OCI-LY3 (cell line): ENCODE measurements around the gene DNASE2B.

ENCODE experiments used
- H2AFZ ChIP-seq: fragments of 200-600, 300-600 bp; shearing (Covaris generic); 2 replicates; pipeline ENCODE4 v1.6.0; 2014; ENCODE audit warnings: antibody characterized with exemption, low read depth, low read length
- H3K27ac ChIP-seq: fragments of 200-600, 300-600 bp; sonication (generic); 2 replicates; pipeline ENCODE4 v1.5.1; 2014; ENCODE audit warnings: mild to moderate bottlenecking, low read length, moderate library complexity, mixed read lengths
- H3K27me3 ChIP-seq: fragments of 200-600, 300-600 bp; sonication (generic); 2 replicates; pipeline ENCODE4 v1.6.1; 2014; ENCODE audit warnings: low read depth, low read length, mixed read lengths
- H3K36me3 ChIP-seq: fragments of 200-600, 300-600 bp; sonication (generic); replicated peaks from 2 replicates; pipeline ENCODE3; 2014; ENCODE audit warnings: low read depth, low read length, mixed read lengths
- H3K4me1 ChIP-seq: fragments of 300-600, 200-600 bp; sonication (generic); 2 replicates; pipeline ENCODE4 v1.6.1; 2014; ENCODE audit warnings: low read length, mixed read lengths
- H3K4me2 ChIP-seq: fragments of 200-600, 300-600 bp; sonication (generic); 2 replicates; pipeline ENCODE4 v1.6.1; 2014; ENCODE audit warnings: low read length, mixed read lengths
- H3K4me3 ChIP-seq: fragments of 300-600, 200-600 bp; sonication (generic); 2 replicates; pipeline ENCODE4 v1.5.1; 2014; ENCODE audit warnings: antibody characterized with exemption, mild to moderate bottlenecking, low read length, moderate library complexity
- H3K79me2 ChIP-seq: fragments of 300-600, 200-600 bp; shearing (Covaris generic); 2 replicates; pipeline ENCODE4 v1.6.1; 2014; ENCODE audit warnings: mild to moderate bottlenecking, low read length, mixed read lengths
- H3K9ac ChIP-seq: fragments of 300-600, 200-600 bp; shearing (Covaris generic); 2 replicates; pipeline ENCODE4 v1.6.0; 2014; ENCODE audit warnings: mild to moderate bottlenecking, low read length, moderate library complexity
- H3K9me3 ChIP-seq: fragments of 200-600, 300-600 bp; shearing (Covaris generic); 2 replicates; pipeline ENCODE4 v1.6.1; 2014; ENCODE audit warnings: low read length, mixed read lengths; ENCODE audit not compliant: insufficient read depth
- H4K20me1 ChIP-seq: fragments of 200-600, 300-600 bp; sonication (generic); 2 replicates; pipeline ENCODE4 v1.6.1; 2016; ENCODE audit warnings: low read length, mixed read lengths; ENCODE audit not compliant: insufficient read depth
- EZH2phosphoT487 ChIP-seq: fragments of 200-600 bp; shearing (Covaris generic); IDR thresholded peaks from 2 replicates; pipeline ENCODE4 v1.6.1; 2018; ENCODE audit warnings: antibody characterized with exemption, mixed run types, low read depth
- TF ChIP-seq, protein P1 (sequence below): fragments of 200-600, 300-600 bp; sonication (generic); IDR thresholded peaks from 2 replicates; pipeline ENCODE4 v1.5.1; 2014; ENCODE audit warnings: antibody characterized with exemption, low read length, low read depth

DNASE2B gene

DNA sequence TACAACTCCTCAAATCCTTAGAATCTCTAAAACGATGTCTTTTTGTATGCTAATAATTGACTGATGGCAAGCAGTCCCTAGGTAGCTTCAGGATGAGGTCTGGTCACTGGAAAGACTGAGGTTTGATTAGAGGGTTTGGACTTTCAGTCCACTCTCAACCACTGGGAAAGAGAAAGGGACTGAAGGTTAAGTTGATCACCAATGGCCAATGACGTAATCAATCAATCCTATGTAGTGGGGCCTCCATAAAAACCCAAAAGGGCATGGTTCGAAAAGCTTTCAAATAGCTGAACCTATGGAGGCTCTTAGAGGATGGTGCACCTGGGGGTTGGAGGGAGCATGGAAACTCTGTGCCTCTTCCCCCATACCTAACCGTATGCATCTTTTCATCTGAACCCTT is 39.6 kb upstream of the DNASE2B start:
- H2AFZ ChIP-seq: no peak overlapping the region
- no peak overlapping the region for H3K4me3 ChIP-seq
- H3K9ac ChIP-seq: no peak overlapping the region
- H3K36me3 ChIP-seq: no peaks in the 10 kb centered on the region
- H3K79me2 ChIP-seq: no peaks in the 10 kb centered on the region
- no peak for TF ChIP-seq EZH2phosphoT487
- H3K4me2 ChIP-seq: no peak overlapping the region
- no peaks in the 10 kb centered on the region for H4K20me1 ChIP-seq
- H3K27me3 ChIP-seq: no peaks in the 10 kb centered on the region
- no peaks in the 10 kb centered on the region for H3K4me1 ChIP-seq
- no peak overlapping the region for H3K27ac ChIP-seq
- no peaks in the 10 kb centered on the region for H3K9me3 ChIP-seq

DNA sequence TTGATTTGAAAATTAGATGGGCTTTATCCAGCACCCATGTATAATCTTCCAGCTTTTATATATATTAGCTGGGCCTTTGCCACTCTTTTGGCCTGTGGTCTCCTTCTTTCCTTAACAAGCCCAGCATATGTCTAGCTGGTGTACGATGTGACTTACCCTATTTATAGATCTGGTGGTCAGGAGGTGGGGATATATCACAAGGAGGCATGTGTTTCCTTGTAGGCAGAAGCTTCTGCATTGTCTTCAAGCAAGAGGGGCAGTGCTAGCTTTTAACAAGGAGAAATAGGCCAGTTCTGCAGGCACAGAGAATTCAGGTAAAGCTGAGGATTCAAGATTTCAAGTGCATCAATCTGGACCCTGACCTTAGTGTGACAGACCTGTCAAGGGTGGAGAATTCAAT is 38.0 kb upstream of the DNASE2B start:
- Histone ChIP-seq H2AFZ (no peak overlapping the region), H3K4me3 (no peak overlapping the region), H3K4me1 (no peaks in the 10 kb centered on the region), H4K20me1 (no peaks in the 10 kb centered on the region), H3K27me3 (no peaks in the 10 kb centered on the region), H3K36me3 (no peaks in the 10 kb centered on the region), H3K9me3 (no peaks in the 10 kb centered on the region), H3K9ac (no peak overlapping the region), H3K27ac (no peak overlapping the region), H3K79me2 (no peaks in the 10 kb centered on the region), H3K4me2 (no peak overlapping the region)
- TF ChIP-seq, protein P1, sequence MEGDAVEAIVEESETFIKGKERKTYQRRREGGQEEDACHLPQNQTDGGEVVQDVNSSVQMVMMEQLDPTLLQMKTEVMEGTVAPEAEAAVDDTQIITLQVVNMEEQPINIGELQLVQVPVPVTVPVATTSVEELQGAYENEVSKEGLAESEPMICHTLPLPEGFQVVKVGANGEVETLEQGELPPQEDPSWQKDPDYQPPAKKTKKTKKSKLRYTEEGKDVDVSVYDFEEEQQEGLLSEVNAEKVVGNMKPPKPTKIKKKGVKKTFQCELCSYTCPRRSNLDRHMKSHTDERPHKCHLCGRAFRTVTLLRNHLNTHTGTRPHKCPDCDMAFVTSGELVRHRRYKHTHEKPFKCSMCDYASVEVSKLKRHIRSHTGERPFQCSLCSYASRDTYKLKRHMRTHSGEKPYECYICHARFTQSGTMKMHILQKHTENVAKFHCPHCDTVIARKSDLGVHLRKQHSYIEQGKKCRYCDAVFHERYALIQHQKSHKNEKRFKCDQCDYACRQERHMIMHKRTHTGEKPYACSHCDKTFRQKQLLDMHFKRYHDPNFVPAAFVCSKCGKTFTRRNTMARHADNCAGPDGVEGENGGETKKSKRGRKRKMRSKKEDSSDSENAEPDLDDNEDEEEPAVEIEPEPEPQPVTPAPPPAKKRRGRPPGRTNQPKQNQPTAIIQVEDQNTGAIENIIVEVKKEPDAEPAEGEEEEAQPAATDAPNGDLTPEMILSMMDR: no peak
- no peak for TF ChIP-seq EZH2phosphoT487

- Histone ChIP-seq H3K4me2 (no peak overlapping the region), H3K9me3 (no peaks in the 10 kb centered on the region), H3K27ac (no peak overlapping the region), H3K9ac (no peak overlapping the region), H4K20me1 (no peaks in the 10 kb centered on the region), H2AFZ (no peak overlapping the region), H3K27me3 (no peaks in the 10 kb centered on the region), H3K4me3 (no peak overlapping the region), H3K4me1 (no peaks in the 10 kb centered on the region), H3K36me3 (no peaks in the 10 kb centered on the region), H3K79me2 (no peaks in the 10 kb centered on the region)
- no peak for TF ChIP-seq EZH2phosphoT487
- TF ChIP-seq, protein P1: no peak
Measured at GRCh38 chr1:84361796-84362195, 36.5 kb upstream of the DNASE2B start.

- H4K20me1 ChIP-seq: no peaks in the 10 kb centered on the region
- H3K79me2 ChIP-seq: no peaks in the 10 kb centered on the region
- H3K4me3 ChIP-seq: no peak overlapping the region
- H3K36me3 ChIP-seq: no peaks in the 10 kb centered on the region
- H3K9ac ChIP-seq: no peak overlapping the region
- no peaks in the 10 kb centered on the region for H3K9me3 ChIP-seq
- no peak overlapping the region for H3K4me2 ChIP-seq
- H3K4me1 ChIP-seq: no peaks in the 10 kb centered on the region
- H3K27ac ChIP-seq: no peak overlapping the region
- H2AFZ ChIP-seq: no peak overlapping the region
- H3K27me3 ChIP-seq: no peaks in the 10 kb centered on the region
- TF ChIP-seq, protein P1: no peak
- no peak for TF ChIP-seq EZH2phosphoT487
Measured at GRCh38 chr1:84363019-84363418, 35.3 kb upstream of the DNASE2B start.

DNA sequence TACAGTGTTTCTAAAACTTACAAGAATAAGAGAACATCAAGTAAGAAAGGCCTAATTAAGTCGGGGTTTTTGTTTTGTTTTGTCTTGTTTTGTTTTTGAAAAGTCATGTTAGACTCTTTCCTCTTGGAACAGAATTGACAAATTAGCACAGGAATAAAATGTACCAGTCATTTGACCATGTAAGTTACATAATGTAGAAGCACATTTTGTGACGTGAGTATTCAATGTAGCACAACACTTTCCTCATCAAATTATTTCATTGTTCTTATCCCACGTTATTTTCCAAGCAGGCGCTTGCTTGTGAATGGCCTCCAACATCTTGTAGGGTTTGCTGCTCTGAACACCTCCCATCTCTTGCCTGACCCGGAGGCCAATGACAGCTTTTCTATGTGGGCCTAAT is 34.7 kb upstream of the DNASE2B start:
- H3K27me3 ChIP-seq: no peaks in the 10 kb centered on the region
- H3K4me1 ChIP-seq: no peaks in the 10 kb centered on the region
- H3K4me2 ChIP-seq: no peak overlapping the region
- H3K36me3 ChIP-seq: no peaks in the 10 kb centered on the region
- TF ChIP-seq, protein P1: no peak
- TF ChIP-seq EZH2phosphoT487: no peak
- no peak overlapping the region for H3K27ac ChIP-seq
- H3K9ac ChIP-seq: no peak overlapping the region
- H3K79me2 ChIP-seq: no peaks in the 10 kb centered on the region
- no peaks in the 10 kb centered on the region for H4K20me1 ChIP-seq
- no peaks in the 10 kb centered on the region for H3K9me3 ChIP-seq
- H3K4me3 ChIP-seq: no peak overlapping the region
- H2AFZ ChIP-seq: no peak overlapping the region
